ENCODE data around the gene ADISSP.

ADISSP gene

GRCh38 chr20:3767427-3768341 lies at the start of gene ADISSP:
ADISSP (minus strand) TSS chr20:3767753; CDS start chr20:3760100, 7,653 bp downstream.
- peak; percentile 94 to 96 for DNase-seq (ENCODE audit: low read depth in 2 of 2)

- DNase-seq (ENCODE audit: low read depth in 2 of 2), result no peak
Observed at GRCh38 chr20:3815703-3816315, 48.3 kb upstream of the ADISSP start.

GRCh38 chr20:3814928-3815495 lies 47.5 kb upstream of the ADISSP start:
- DNase-seq (ENCODE audit: low read depth in 2 of 2), result no peak

- DNase-seq (ENCODE audit: low read depth in 2 of 2), result no peak
Observed at GRCh38 chr20:3813848-3814581, 46.5 kb upstream of the ADISSP start.

GRCh38 chr20:3812975-3813847 lies 45.7 kb upstream of the ADISSP start:
- no peak for DNase-seq (ENCODE audit: low read depth in 2 of 2)

GRCh38 chr20:3812259-3812681 lies 44.7 kb upstream of the ADISSP start:
- no peak for DNase-seq (ENCODE audit: low read depth in 2 of 2)

GRCh38 chr20:3811467-3812258 lies 44.1 kb upstream of the ADISSP start:
- DNase-seq (ENCODE audit: low read depth in 2 of 2), result peak; percentile 90 to 93

GRCh38 chr20:3808544-3808943 lies 41.0 kb upstream of the ADISSP start:
- no peak for DNase-seq (ENCODE audit: low read depth in 2 of 2)

GRCh38 chr20:3804781-3805180 lies 37.2 kb upstream of the ADISSP start:
- no peak for DNase-seq (ENCODE audit: low read depth in 2 of 2)

GRCh38 chr20:3804254-3804751 lies 36.8 kb upstream of the ADISSP start:
- no peak for DNase-seq (ENCODE audit: low read depth in 2 of 2)

- DNase-seq (ENCODE audit: low read depth in 2 of 2), result no peak
Observed at GRCh38 chr20:3803854-3804253, 36.3 kb upstream of the ADISSP start.

- DNase-seq (ENCODE audit: low read depth in 2 of 2), result no peak
Observed at GRCh38 chr20:3803289-3803688, 35.7 kb upstream of the ADISSP start.

GRCh38 chr20:3802524-3803239 lies 35.1 kb upstream of the ADISSP start:
- no peak for DNase-seq (ENCODE audit: low read depth in 2 of 2)

- no peak for DNase-seq (ENCODE audit: low read depth in 2 of 2)
Observed at GRCh38 chr20:3801846-3802245, 34.3 kb upstream of the ADISSP start.

GRCh38 chr20:3801299-3801698 lies 33.7 kb upstream of the ADISSP start:
- DNase-seq (ENCODE audit: low read depth in 2 of 2), result no peak

- no peak for DNase-seq (ENCODE audit: low read depth in 2 of 2)
Observed at GRCh38 chr20:3800878-3801260, 33.3 kb upstream of the ADISSP start.

GRCh38 chr20:3800256-3800877 lies 32.8 kb upstream of the ADISSP start:
- no peak for DNase-seq (ENCODE audit: low read depth in 2 of 2)

- no peak for DNase-seq (ENCODE audit: low read depth in 2 of 2)
Observed at GRCh38 chr20:3798908-3799248, 31.3 kb upstream of the ADISSP start.

- no peak for DNase-seq (ENCODE audit: low read depth in 2 of 2)
Observed at GRCh38 chr20:3798373-3798768, 30.8 kb upstream of the ADISSP start.

Measured in stimulated activated CD8-positive, alpha-beta memory T cell treated with anti-CD3 and anti-CD28 coated beads, Interleukin-7, amount 100 ng/mL, for 4 hours (primary cell).